GM18907 (cell line): ENCODE data around the gene COP1.
"Not testable (repeated sequence)": the region's sequence is repeated elsewhere in the genome, so short reads cannot be mapped to it uniquely, and the experiment has no call there.

Experiments
- ATAC-seq: cut with Tn5 transposase; IDR thresholded peaks from one replicate; pipeline ENCODE4 v1.9.1; 2021; ENCODE audit warnings: mild to moderate bottlenecking, moderate library complexity; ENCODE audit not compliant: unreplicated experiment

COP1 gene

DNA sequence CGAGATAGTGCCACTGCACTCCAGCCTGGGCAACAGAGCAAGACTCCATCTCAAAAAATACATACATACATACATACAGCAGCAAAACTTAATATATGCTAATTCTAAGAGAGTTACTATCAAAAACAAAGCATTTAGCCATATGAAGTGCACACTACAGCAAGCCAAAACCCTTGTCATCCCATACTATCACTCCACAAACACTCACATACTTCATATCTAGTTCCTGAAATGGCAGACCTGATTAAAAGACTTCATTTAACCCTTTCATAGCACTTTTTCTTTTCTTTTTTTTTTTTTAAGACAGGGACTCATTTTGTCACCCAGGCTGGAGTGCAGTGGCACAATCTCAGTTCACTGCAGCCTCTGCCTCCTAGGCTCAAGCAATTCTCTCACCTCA is 65.6 kb downstream of the COP1 start:
- ATAC-seq = no peak

DNA sequence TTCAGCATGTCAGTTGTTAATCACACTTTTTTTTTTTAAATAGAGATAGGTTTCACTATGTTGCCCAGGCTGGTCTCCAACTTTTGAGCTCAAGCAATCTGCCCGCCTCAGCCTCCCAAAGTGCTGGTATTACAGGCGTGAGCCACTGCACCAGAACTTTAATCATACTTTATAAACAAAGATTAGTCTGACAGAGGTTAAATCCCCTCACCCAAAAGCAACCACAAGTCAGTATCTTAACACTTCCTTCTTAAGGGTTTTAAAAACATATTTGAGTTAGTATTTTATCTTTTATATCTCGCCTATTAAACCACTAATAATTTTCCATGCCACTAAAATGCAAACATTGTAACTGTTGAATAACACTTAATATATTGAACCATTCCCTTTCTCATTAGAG is 70.2 kb downstream of the COP1 start:
- ATAC-seq = no peak

DNA sequence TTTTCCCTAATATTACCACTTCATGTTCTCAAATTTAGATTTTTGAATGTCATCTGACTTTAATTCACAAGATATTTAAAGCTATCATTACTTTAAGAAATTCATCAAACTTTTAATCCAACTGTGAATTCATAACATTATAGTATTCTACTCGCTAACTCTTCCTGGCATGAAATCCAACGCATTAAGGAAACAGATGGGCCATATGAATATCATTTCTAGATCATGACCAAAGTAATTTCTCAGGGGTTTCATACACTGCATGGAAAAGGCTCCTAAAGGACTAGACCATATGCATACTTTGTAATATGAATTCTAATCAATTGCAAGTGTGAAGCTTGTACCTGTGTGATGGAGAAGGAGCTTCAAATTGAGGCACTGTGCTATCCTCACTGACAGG is 72.4 kb downstream of the COP1 start:
- no peak for ATAC-seq

DNA sequence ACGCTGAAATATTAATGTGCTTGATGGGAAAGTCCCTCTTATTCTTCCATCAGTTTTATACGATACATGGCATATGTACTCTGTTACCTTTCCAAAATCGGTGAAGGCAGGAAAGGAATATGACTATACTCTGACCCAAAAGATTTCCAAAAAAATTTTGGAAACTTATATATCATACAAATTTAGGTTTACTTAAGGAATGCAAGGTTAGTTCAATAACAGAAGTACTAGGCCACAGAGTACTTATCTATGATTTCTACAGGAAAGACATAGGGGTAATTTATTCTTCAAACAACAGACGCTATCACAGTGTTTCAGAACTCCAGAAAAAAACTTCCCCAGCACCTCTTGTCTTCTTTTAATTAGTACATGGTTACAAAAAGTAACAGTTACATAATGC is 84.8 kb downstream of the COP1 start:
- no peak for ATAC-seq

DNA sequence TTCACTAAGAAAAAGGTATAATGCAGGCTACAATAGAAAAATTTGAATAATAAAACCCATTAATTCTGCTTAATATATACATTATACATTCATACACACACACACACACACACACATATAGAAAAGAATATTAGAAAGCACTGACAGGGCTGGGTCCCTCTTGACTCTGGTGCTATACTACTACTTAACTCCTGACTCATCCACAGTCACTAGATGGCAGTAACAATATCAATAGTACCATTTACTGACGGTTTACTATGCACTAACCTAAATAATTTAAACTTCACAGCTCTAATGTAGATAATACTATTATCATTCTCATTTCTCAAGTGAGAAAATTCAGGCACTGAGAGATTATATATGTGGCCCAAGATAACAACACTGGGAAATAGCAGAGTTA is 87.5 kb downstream of the COP1 start:
- ATAC-seq = peak; percentile 59

DNA sequence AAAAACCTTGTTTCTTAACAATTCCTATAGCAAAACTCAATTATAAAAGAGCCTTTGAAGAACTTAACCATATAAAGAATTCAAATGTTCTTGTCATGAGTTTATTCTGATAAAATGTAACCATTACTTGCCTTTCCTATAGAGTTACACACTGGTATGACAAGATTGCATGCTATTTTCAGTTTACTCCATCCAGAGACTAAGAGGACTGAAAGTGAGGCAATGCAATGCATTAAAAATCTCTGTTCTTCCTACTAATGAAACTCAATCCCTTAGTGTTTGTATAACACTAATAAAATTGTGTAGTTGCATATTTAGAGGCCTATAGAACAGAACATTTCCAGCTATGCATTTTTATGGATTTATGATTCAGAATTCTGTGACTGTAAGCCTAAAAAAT is 88.1 kb downstream of the COP1 start:
- ATAC-seq = no peak

DNA sequence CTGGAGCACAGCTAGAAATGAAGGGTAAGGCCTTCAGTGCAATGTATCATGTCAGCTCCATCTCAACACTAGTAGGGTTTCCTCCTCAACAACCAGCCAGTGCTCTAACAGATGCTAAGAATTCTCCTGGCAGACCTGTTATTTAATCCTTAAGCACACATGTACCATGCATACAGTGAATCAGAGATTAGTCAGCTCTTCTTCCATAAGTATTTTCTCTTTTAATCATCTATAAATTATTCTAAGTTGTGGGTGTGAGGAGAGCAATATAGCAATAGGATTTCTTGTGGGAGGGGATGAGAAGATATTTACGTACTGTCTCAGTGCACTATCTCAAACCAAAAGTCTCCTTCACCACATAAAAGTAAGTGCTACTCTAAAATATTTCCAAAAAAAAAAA is 95.3 kb downstream of the COP1 start:
- no peak for ATAC-seq

DNA sequence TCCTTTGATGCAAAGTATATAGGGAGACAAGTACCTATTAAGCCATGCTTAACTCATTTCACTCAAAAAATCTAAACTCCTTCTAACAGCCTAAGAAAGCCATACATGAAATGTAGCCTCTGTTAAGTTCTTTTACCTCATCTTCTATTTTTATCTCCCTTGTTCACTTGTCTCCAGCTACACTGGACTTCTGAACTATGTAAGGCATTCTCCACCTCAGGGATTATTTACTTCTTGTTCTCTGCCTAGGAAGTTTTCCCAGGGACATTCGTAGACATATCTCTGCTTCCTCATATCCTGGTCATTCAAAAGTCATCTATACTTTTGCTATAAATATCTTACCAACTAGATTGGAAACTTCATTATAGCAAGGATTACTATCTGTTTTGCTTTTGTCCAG is 96.9 kb downstream of the COP1 start:
- ATAC-seq = no peak

DNA sequence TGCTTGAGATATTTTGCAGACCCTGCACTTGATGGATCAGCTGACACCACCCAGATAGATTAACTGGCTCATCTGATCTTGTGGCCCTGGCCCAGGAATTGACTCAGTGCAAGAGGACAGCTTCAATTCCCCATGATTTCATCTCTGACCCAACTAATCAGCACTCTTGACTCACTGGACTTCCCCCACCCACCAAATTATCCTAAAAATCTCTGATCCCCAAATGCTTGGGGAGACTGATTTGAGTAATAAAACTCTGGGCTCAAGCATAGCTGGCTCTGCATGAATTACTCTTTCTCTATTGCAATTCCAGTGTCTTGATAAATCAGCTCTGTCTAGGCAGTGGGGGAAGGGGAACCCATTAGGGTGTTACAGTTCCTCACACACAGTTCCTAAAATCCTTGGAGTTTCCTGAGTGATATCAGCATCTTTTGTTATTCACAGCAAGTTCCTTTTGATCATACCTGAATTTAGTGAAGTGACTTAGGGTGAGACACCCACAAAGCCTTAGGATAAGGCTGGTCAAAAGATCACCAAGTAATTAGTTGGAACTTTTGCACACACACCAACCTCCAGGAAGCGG is 104.2 kb downstream of the COP1 start:
- ATAC-seq = no peak

DNA sequence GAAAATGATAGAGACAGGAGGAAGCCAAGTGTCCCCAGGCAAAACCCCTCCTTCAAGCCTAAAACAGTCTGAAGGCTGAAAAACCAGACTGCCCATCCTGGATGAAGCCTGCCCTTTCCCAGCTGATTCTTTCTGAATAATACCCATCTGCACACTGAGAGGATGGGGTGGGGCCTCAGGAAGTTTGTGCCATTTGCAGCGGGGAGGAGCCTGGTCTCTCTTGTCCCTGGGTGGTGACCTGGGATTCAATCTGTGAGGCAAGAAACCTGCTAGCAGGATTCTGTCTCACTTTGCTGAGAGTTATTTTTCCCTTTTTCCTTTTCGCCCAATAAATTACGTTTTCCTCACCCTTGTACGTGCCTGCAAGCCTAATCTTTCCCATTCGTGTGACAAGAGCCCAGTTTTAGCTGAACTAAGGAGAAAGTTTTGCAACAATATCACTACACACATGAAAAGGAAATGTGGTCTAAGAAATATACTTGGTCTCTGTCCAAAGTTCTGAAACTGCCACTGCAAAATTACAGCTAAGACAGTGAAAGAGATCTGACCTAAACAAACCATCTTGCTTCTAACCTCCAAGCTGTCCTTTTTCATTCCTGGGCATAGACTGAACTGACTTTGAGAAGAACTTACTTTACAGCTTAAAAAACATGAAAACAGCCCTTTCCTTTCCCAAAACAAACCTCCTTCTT is 105.0 kb downstream of the COP1 start:
- no peak for ATAC-seq

DNA sequence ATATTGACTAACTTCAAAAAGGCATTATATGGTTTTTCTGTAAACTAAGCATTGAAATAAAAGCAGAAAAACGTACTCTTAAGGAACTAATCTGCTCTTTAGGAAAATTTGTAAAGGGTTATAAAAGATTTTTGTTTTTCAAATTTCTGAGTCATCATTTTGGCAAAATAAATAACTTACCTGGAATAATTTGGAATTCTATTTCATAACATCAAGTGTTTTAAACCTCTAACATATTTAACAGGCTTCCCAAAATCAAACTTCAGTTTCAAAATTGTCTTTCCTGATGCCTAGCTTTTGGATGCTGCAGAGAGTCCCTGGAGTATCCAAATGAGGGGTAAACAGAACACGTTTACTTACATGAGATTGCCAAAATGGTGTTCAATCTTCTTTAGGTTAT is 108.5 kb downstream of the COP1 start:
- no peak for ATAC-seq

DNA sequence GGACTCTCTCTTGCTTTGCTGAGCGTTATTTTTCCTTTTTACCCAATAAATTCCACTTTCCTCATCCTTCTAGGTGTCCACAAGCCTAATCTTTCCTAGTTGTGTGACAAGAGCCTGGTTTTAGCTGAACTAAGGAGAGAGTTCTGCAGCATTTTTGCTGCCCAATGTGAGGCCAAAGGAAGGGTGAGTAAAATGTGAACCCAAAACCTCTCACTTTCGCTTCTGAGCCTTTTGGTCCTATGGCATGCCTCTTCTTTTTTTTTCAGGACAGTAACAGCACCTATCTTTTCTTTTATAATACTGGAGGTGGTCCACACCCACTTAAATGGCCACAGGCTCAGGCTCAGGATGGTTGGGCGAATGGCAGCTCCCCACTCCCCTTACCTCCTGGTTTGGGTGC is 111.1 kb downstream of the COP1 start:
- no peak for ATAC-seq

DNA sequence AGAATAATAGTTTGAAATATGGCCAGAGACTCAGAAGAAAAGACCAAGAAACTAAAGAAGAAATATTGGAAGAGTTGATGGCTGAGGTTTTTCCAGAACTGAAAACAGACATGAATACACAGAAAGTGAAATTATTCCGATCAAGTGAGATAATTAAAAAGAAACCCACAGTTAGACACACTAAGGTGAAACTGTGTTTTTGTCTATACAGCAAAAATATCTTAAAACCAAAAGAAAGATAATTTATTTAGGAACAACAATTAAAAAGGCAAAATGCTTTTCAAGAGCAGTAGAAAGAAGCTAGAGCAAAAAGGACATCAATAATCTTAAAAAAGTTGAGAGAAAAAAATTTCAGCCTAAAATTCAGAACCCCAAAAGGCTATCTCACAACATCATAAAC is 116.3 kb downstream of the COP1 start:
- no peak for ATAC-seq

DNA sequence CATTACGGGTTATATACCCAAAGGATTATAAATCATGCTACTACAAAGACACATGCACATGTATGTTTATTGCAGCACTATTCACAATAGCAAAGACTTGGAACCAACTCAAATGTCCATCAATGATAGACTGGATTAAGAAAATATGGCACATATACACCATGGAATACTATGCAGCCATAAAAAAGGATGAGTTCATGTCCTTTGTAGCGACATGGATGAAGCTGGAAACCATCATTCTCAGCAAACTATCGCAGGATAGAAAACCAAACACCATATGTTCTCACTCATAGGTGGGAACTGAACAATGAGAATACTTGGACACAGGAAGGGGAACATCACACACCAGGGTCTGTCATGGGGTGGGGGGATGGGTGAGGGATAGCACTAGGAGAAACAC is 119.3 kb downstream of the COP1 start:
- ATAC-seq = not testable (repeated sequence)

DNA sequence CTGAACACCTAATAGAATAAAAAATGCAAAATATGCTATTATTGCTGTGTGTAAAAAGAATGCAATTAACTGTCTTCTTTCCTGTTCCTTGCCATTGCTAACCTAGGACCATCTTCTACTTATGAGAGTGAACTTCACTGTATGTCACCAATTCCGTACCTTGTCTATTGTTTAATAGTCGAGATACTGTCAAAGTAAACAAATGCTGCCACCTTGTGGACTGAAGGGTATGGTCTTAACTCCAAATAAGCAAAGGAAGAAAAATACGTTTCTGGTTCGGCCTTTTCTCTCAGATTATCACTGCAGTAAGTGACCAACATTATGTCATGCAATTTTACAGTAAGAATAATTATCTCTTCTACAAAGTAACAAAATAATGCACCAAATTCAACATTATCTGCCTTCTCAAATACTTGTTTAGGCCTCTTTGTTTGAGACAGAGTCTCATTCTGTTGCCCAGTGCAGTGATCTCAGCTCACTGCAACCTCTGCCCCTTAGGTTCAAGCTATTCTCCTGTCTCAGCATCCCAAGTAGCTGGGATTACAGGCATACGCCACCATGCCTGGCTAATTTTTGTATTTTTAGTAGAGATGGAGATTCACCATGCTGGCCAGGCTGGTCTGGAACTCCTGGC is 133.4 kb downstream of the COP1 start:
- peak; percentile 65 for ATAC-seq

DNA sequence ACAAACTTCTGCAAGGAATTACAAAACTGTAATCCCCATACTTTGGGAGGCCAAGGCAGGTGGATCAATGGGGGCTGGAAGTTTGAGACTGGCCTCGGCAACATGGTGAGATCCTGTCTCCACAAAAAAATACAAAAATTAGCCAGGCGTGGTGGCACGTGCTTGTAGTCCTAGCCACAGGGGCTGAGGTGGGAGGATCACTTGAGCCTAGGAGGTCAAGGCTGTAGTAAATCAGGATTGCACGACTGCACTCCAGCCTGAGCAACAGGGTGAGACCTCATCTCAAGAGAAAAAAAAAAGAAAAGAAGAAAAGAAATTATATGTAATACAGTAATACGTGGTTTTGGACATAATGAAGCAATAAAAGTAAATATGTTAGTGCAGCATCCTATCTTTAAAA is 138.2 kb downstream of the COP1 start:
- no peak for ATAC-seq

DNA sequence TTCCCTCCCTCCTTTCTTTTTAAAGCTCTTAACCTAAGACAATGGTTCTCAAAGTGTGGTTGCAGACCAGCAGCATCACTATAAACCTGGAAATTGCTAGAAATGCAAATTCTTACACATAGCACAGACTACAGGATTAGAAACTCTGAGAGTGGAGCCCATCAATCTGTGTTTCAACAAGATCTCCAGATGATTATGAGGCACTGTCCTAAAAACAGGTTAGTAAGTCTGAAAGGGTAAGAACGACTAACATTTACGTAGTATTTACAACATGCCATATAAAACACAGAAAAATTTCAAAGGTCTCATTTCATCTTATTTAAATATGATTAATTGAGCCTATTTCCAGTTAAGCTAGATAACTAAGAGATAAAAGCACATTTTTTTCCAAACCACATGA is 138.8 kb downstream of the COP1 start:
- ATAC-seq = no peak

DNA sequence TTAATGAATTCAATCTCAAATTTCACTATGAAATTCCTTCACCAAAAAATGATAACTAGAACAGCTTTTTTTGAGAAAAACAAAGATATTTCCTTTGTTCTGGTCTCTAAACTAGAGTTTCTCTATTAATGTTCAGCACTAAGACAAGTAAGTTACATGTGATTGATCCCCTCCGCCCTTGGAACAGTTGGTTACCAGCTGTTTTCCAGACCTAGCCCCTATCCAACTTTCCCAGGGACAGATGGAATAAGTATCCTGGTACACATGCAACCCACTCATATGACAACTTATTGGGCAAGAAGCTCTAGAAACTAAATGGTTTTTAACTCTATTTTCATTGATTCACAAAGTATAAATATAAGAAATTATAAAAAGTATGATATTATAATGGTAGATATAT is 140.4 kb downstream of the COP1 start:
- ATAC-seq = no peak

DNA sequence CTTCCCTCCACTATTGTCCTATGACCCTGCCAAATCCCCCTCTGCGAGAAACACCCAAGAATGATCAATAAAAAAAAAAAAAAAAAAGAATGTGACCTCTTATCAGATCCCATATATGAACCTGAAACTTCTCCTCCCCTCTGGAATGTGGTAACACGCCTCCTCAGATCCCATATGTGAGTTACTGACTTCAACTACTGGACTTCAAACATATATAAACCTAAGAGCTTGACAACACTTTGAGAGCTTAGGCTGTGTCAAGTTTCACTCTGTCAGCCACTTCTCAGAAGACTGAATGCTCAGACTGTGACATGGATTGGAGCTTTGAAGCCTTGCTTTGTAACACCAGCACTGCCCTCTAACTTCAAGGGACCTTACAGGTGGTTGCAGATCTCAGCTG is 148.4 kb downstream of the COP1 start:
- ATAC-seq = no peak

DNA sequence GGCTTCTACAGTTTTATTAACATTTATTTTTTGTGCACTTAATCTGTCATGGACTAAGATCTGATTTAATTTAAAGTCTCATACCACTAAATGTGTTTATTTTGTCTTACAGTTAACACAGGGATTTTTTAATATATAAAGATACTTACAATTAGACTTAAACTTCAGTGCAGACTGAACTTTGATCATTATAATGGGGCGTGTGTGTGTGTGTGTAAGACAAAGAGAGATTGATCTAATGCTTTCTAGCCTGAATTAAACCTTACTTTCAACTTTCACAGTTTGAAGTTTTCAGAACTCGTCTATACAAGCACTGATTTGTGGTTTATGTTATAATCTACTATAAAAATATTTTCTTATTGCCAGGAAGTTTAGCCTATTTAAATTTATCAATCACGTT is 150.8 kb downstream of the COP1 start:
- no peak for ATAC-seq

DNA sequence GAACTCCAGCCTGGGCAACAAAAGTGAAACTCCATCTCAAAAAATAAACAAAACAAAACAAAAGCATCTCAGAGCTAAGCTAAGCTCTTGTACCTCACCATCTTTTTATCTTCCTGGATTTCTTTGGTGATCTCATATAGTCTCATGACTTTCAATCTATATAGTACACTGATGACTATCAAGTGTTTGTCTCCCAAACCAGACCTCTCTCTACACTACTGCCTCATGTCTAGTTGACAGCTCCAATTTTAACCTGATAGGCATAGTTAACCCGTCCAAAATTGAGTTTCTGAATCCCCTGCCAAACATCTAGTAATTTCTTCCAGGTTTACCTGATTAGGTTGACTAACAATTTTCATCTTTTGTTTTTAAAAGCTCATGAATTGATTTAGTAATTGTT is 151.7 kb downstream of the COP1 start:
- no peak for ATAC-seq

DNA sequence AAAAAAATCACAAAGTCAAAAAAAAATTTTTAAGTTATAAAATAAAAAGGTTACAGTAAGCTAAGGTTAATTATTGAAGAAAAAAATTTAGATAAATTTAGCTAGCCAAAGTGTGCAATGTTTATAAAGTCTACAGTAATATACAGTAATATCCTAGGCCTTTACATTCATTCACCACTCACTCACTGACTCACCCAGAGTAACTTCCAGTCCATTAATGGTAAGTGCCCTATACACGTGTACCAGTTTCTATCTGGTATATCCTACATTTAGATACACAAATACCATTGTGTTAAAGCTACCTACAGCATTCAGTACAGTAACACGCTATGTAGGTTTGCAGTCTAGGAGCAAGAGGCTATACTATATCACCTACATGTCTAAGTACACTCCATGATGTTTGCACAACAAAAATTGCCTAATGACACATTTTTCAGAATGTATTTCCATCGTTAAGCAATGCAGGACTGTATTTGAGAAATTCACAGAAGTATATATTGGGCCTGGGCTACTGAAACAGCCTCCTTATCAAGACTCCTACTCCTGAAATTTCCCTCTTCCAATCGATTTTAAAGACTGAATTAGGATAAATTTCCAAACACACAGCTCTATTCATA is 155.1 kb downstream of the COP1 start:
- ATAC-seq = no peak
